ENCODE results near the gene ZCCHC24. TPM values are rescaled to one million over a fixed set of nuclear protein-coding genes. Genes with fewer than 3 reads are reported as not detected.

ZCCHC24 gene
- total RNA-seq, 1 donor from 2014 or later, result 5.9 TPM

GRCh38 chr10:79445977-79446757 is 743 bp upstream of the ZCCHC24 start:
- peaks cover 14% of the 10 kb centered on the region for H4K20me1 ChIP-seq (ENCODE audit: low read depth)
- H3F3A ChIP-seq (ENCODE audit: low read depth), result peaks cover 16% of the 10 kb centered on the region
- Mint-ChIP-seq H3K9me3 (no peaks in the 10 kb centered on the region), H3K27me3 (ENCODE audit: insufficient read depth, low read depth) (peaks cover 18% of the 10 kb centered on the region), H3K27ac (no peak overlapping the region), H3K4me1 (peaks cover 38% of the 10 kb centered on the region), H3K36me3 (no peaks in the 10 kb centered on the region), H3K4me3 (peak overlapping the region; percentile 83)
- H2AFZ ChIP-seq (replicated peaks), result peak overlapping the region; percentile 80
- peaks cover 27% of the 10 kb centered on the region for H3K4me1 ChIP-seq
- H3K9ac ChIP-seq, result no peak overlapping the region
- no peaks in the 10 kb centered on the region for H3K9me3 ChIP-seq (ENCODE audit: low read depth)
- peaks cover 35% of the 10 kb centered on the region for H3K27me3 ChIP-seq
- no peak overlapping the region for H3K27ac ChIP-seq
- DNase-seq (ENCODE audit: low spot score), result peak; percentile 81
- H3K36me3 ChIP-seq, result no peaks in the 10 kb centered on the region
- peaks cover 5% of the 10 kb centered on the region for H3K79me2 ChIP-seq (ENCODE audit: low read depth)
- TF ChIP-seq EZH2 (IDR thresholded peaks at IDR 0.05) (no peak), EZH2phosphoT487 (IDR thresholded peaks at IDR 0.05) (no peak), CTCF (IDR thresholded peaks at IDR 0.05) (no peak)
- H3K4me2 ChIP-seq, result peak overlapping the region; percentile 84
- H3K4me3 ChIP-seq, result peak overlapping the region; percentile 86

- H3K4me1 ChIP-seq, result peaks cover 24% of the 10 kb centered on the region
- H3K27me3 Mint-ChIP-seq (ENCODE audit: insufficient read depth, low read depth), result peaks cover 15% of the 10 kb centered on the region
- no peak overlapping the region for H3K27ac Mint-ChIP-seq
- peak overlapping the region; percentile 92 for H2AFZ ChIP-seq (replicated peaks)
- no peak overlapping the region for H3K9ac ChIP-seq
- peak; percentile 86 for DNase-seq (ENCODE audit: low spot score)
- peaks cover 5% of the 10 kb centered on the region for H3K79me2 ChIP-seq (ENCODE audit: low read depth)
- H3K36me3 Mint-ChIP-seq, result peaks cover 3% of the 10 kb centered on the region
- peak overlapping the region; percentile 86 for H3K4me3 ChIP-seq
- no peaks in the 10 kb centered on the region for H3K36me3 ChIP-seq
- TF ChIP-seq EZH2phosphoT487 (IDR thresholded peaks at IDR 0.05), result no peak
- no peak for TF ChIP-seq CTCF (IDR thresholded peaks at IDR 0.05)
- TF ChIP-seq EZH2 (IDR thresholded peaks at IDR 0.05), result no peak
- H3K9me3 Mint-ChIP-seq, result no peaks in the 10 kb centered on the region
- H3K4me3 Mint-ChIP-seq, result peak overlapping the region; percentile 92
- H3K9me3 ChIP-seq (ENCODE audit: low read depth), result no peaks in the 10 kb centered on the region
- peaks cover 37% of the 10 kb centered on the region for H3K4me1 Mint-ChIP-seq
- H3K27me3 ChIP-seq, result peaks cover 35% of the 10 kb centered on the region
- no peak overlapping the region for H3K27ac ChIP-seq
- peak overlapping the region; percentile 98 for H3K4me2 ChIP-seq
- peaks cover 14% of the 10 kb centered on the region for H4K20me1 ChIP-seq (ENCODE audit: low read depth)
- H3F3A ChIP-seq (ENCODE audit: low read depth), result peaks cover 16% of the 10 kb centered on the region
Observed at GRCh38 chr10:79444199-79445119, 965 bp downstream of the ZCCHC24 start.

GRCh38 chr10:79443338-79444198 is 1.9 kb downstream of the ZCCHC24 start:
- H4K20me1 ChIP-seq (ENCODE audit: low read depth), result peaks cover 19% of the 10 kb centered on the region

More at GRCh38 chr10:79443338-79444198, 1.9 kb downstream of the ZCCHC24 start:
- H3K9me3 Mint-ChIP-seq, result no peaks in the 10 kb centered on the region
- Histone ChIP-seq H3K9me3 (ENCODE audit: low read depth) (no peaks in the 10 kb centered on the region), H3K4me3 (peak overlapping the region; percentile 86), H3K27me3 (peaks cover 30% of the 10 kb centered on the region), H3K36me3 (no peaks in the 10 kb centered on the region), H2AFZ (replicated peaks) (no peak overlapping the region), H3K9ac (no peak overlapping the region), H3K27ac (no peak overlapping the region), H3K79me2 (ENCODE audit: low read depth) (peaks cover 5% of the 10 kb centered on the region), H3K4me1 (peaks cover 17% of the 10 kb centered on the region), H3F3A (ENCODE audit: low read depth) (peaks cover 16% of the 10 kb centered on the region), H3K4me2 (peak overlapping the region; percentile 98)
- peak overlapping the region; percentile 92 for H3K4me3 Mint-ChIP-seq
- no peak for TF ChIP-seq EZH2 (IDR thresholded peaks at IDR 0.05)
- no peak for TF ChIP-seq CTCF (IDR thresholded peaks at IDR 0.05)
- no peak for TF ChIP-seq EZH2phosphoT487 (IDR thresholded peaks at IDR 0.05)
- H3K4me1 Mint-ChIP-seq, result peaks cover 28% of the 10 kb centered on the region
- no peak overlapping the region for H3K27ac Mint-ChIP-seq
- peaks cover 3% of the 10 kb centered on the region for H3K36me3 Mint-ChIP-seq
- peaks cover 12% of the 10 kb centered on the region for H3K27me3 Mint-ChIP-seq (ENCODE audit: insufficient read depth, low read depth)
- DNase-seq (ENCODE audit: low spot score), result no peak
